Activated gamma-delta T cell treated with Interleukin-2 at 50 U/mL for 16 hours (primary cell): ENCODE measurements around the gene PKM.
"Not testable (repeated sequence)": the region's sequence is repeated elsewhere in the genome, so short reads cannot be mapped to it uniquely, and the experiment has no call there.

Experiments
- DNase-seq: peaks from one replicate; pipeline ENCODE4 v3.0.0-alpha.2; 2020

Gene PKM

GRCh38 chr15:72231066-72231832 lies at the start of gene PKM:
Gene PKM (minus strand): TSS chr15:72231190. CDS start chr15:72219097, 12,093 bp downstream.
- DNase-seq: peak; percentile 88

- DNase-seq: no peak
These were observed 49.8 kb upstream of the PKM start for GRCh38 chr15:72280751-72281150.

- no peak for DNase-seq
These were observed 47.7 kb upstream of the PKM start for GRCh38 chr15:72278737-72279136.

- DNase-seq: no peak
These were observed 45.3 kb upstream of the PKM start for GRCh38 chr15:72276326-72276700.

- DNase-seq: not testable (repeated sequence)
These were observed 44.8 kb upstream of the PKM start for GRCh38 chr15:72275635-72276325.

- DNase-seq: no peak
These were observed 42.0 kb upstream of the PKM start for GRCh38 chr15:72272997-72273352.

- peak; percentile 98 for DNase-seq
These were observed 41.4 kb upstream of the PKM start, which contains the start of gene PARP6 for GRCh38 chr15:72272213-72272996. Gene PARP6 (minus strand): TSS chr15:72272554. CDS start chr15:72267477, 5,077 bp downstream.

- no peak for DNase-seq
These were observed 40.9 kb upstream of the PKM start for GRCh38 chr15:72271895-72272212.

GRCh38 chr15:72271221-72271620 lies 40.2 kb upstream of the PKM start:
- no peak for DNase-seq

- no peak for DNase-seq
These were observed 38.7 kb upstream of the PKM start for GRCh38 chr15:72269739-72270138.

- no peak for DNase-seq
These were observed 34.0 kb upstream of the PKM start for GRCh38 chr15:72265031-72265430.

GRCh38 chr15:72252663-72253299 lies 21.8 kb upstream of the PKM start:
- DNase-seq: no peak

- DNase-seq: no peak
These were observed 18.3 kb upstream of the PKM start for GRCh38 chr15:72249142-72249810.

GRCh38 chr15:72248514-72248913 lies 17.5 kb upstream of the PKM start:
- no peak for DNase-seq

GRCh38 chr15:72242775-72243370 lies 11.9 kb upstream of the PKM start:
- no peak for DNase-seq

GRCh38 chr15:72239652-72240051 lies 8.7 kb upstream of the PKM start:
- no peak for DNase-seq

- DNase-seq: no peak
These were observed 7.6 kb upstream of the PKM start for GRCh38 chr15:72238586-72238985.

- no peak for DNase-seq
These were observed 6.8 kb upstream of the PKM start for GRCh38 chr15:72237853-72238224.

GRCh38 chr15:72237029-72237852 lies 6.3 kb upstream of the PKM start:
- peak; percentile 43 for DNase-seq

- no peak for DNase-seq
These were observed 5.5 kb upstream of the PKM start for GRCh38 chr15:72236381-72237003.

- no peak for DNase-seq
These were observed 4.3 kb upstream of the PKM start for GRCh38 chr15:72235298-72235697.
